Measurements from ENCODE around the gene RNF183.
"Not testable (repeated sequence)": the region's sequence is repeated elsewhere in the genome, so short reads cannot be mapped to it uniquely, and the experiment has no call there.

The RNF183 gene

GRCh38 chr9:113269355-113269754, 33.8 kb downstream of the RNF183 start:
- Histone ChIP-seq H3K4me1 (ENCODE audit: control insufficient read depth in 1 of 2, insufficient read depth in 2 of 2, low read length in 2 of 2) (peaks cover 7 to 9% of the 10 kb centered on the region in 2 donors), H3K27me3 (ENCODE audit: low read depth, low read length) (no peaks in the 10 kb centered on the region), H3K27ac (ENCODE audit: low read length) (no peak overlapping the region), H3K9me3 (ENCODE audit: control insufficient read depth in 1 of 2, low read length in 2 of 2) (no peaks in the 10 kb centered on the region), H3K4me3 (ENCODE audit: low read depth in 1 of 2, low read length in 2 of 2) (no peak overlapping the region), H3K36me3 (ENCODE audit: control insufficient read depth in 1 of 2, insufficient read depth in 2 of 2, low read length in 2 of 2) (peaks cover 44 to 55% of the 10 kb centered on the region in 2 donors)

DNA sequence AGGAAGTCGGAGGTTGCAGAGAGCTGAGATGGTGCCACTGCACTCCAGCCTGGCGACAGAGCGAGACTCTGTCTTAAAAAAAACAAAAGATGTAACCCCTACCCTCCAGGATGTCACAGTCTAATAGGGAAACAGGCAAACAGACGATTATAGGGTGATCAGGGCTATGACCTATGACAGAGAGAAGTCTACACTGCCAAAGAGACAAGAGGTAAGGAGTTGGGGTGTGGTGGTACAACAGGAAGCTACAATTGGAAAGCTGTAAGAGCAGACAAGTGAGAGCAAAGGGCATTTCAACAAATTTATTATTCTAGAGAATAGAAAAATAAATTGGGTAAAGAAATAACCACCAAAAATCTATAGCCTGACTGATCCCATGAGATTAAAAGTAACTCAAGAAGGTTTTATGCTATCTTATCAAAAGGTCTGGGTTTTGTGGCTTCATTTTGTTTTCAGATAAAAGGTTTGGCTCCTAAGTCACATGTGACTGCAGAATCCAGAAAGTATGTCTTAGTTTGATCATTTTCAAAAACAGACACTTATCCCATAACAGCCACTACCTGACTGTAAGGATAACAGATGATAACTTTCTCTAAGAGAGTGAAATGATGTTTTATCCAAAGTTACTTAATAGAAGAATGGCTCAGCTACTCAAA, 35.1 kb downstream of the RNF183 start:
- H3K27me3 ChIP-seq (ENCODE audit: low read depth, low read length) = no peaks in the 10 kb centered on the region
- H3K4me3 ChIP-seq (ENCODE audit: low read depth in 1 of 2, low read length in 2 of 2) = no peak overlapping the region
- peaks cover 41 to 57% of the 10 kb centered on the region in 2 donors for H3K36me3 ChIP-seq (ENCODE audit: control insufficient read depth in 1 of 2, insufficient read depth in 2 of 2, low read length in 2 of 2)
- no peak overlapping the region for H3K27ac ChIP-seq (ENCODE audit: low read length)
- no peaks in the 10 kb centered on the region for H3K4me1 ChIP-seq (ENCODE audit: control insufficient read depth in 1 of 2, insufficient read depth in 2 of 2, low read length in 2 of 2)
- H3K9me3 ChIP-seq (ENCODE audit: control insufficient read depth in 1 of 2, low read length in 2 of 2) = no peaks in the 10 kb centered on the region

GRCh38 chr9:113266174-113266573, 37.0 kb downstream of the RNF183 start:
- no peaks in the 10 kb centered on the region for H3K9me3 ChIP-seq (ENCODE audit: control insufficient read depth in 1 of 2, low read length in 2 of 2)
- peaks cover 27 to 55% of the 10 kb centered on the region in 2 donors for H3K36me3 ChIP-seq (ENCODE audit: control insufficient read depth in 1 of 2, insufficient read depth in 2 of 2, low read length in 2 of 2)
- H3K4me1 ChIP-seq (ENCODE audit: control insufficient read depth in 1 of 2, insufficient read depth in 2 of 2, low read length in 2 of 2) = no peaks in the 10 kb centered on the region
- no peak overlapping the region for H3K4me3 ChIP-seq (ENCODE audit: low read depth in 1 of 2, low read length in 2 of 2)
- H3K27me3 ChIP-seq (ENCODE audit: low read depth, low read length) = no peaks in the 10 kb centered on the region
- H3K27ac ChIP-seq (ENCODE audit: low read length) = no peak overlapping the region

GRCh38 chr9:113261917-113262671, 41.1 kb downstream of the RNF183 start:
- H3K4me3 ChIP-seq (ENCODE audit: low read depth in 1 of 2, low read length in 2 of 2) = no peak overlapping the region
- no peak overlapping the region for H3K27ac ChIP-seq (ENCODE audit: low read length)
- H3K36me3 ChIP-seq (ENCODE audit: control insufficient read depth in 1 of 2, insufficient read depth in 2 of 2, low read length in 2 of 2) = peaks cover 17 to 50% of the 10 kb centered on the region in 2 donors
- no peaks in the 10 kb centered on the region for H3K27me3 ChIP-seq (ENCODE audit: low read depth, low read length)
- no peaks in the 10 kb centered on the region for H3K9me3 ChIP-seq (ENCODE audit: control insufficient read depth in 1 of 2, low read length in 2 of 2)
- no peaks in the 10 kb centered on the region for H3K4me1 ChIP-seq (ENCODE audit: control insufficient read depth in 1 of 2, insufficient read depth in 2 of 2, low read length in 2 of 2)

DNA sequence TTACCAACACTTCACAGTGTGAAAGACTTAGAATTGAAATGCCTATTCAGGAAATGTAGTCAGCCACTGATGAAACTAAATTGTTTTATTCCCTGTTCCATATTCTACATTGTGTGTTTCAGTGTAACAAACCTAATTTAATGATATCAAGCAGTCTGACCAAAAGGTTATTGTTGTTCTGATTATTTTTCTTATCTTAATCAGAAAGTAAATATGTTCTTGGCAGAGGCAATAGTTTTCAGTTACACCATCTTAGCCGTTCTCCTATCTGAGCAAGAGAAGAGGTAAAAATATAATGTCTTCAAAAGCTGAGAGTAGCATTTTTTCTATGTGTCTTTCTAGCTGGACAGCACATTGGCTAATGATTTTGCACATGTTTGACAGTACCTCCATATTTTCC, 44.9 kb downstream of the RNF183 start:
- Histone ChIP-seq H3K9me3 (ENCODE audit: control insufficient read depth in 1 of 2, low read length in 2 of 2) (no peaks in the 10 kb centered on the region), H3K27me3 (ENCODE audit: low read depth, low read length) (no peaks in the 10 kb centered on the region), H3K4me1 (ENCODE audit: control insufficient read depth in 1 of 2, insufficient read depth in 2 of 2, low read length in 2 of 2) (no peaks in the 10 kb centered on the region), H3K4me3 (ENCODE audit: low read depth in 1 of 2, low read length in 2 of 2) (no peak overlapping the region), H3K36me3 (ENCODE audit: control insufficient read depth in 1 of 2, insufficient read depth in 2 of 2, low read length in 2 of 2) (peaks cover 17 to 41% of the 10 kb centered on the region in 2 donors), H3K27ac (ENCODE audit: low read length) (no peak overlapping the region)

DNA sequence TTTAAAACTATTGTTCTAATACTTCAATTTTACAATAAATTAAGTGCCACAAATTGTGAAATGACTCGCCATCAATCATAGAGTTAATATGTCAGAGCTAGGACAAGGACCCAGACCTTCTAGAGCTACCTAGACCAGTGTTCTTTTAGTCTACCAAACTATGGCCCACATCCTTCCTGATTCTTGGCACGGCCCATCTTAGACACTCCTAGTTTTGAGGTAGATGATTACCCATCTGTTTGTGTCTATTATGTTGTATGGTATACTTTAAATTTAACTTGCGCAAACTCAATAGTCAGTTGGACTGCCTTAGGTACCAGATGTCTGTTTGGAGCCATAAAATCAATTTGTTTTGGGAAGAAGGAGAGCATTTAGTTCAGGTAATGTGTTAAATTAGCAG, 45.3 kb downstream of the RNF183 start:
- H3K4me3 ChIP-seq (ENCODE audit: low read depth in 1 of 2, low read length in 2 of 2) = no peak overlapping the region
- no peaks in the 10 kb centered on the region for H3K9me3 ChIP-seq (ENCODE audit: control insufficient read depth in 1 of 2, low read length in 2 of 2)
- H3K27me3 ChIP-seq (ENCODE audit: low read depth, low read length) = no peaks in the 10 kb centered on the region
- no peaks in the 10 kb centered on the region for H3K4me1 ChIP-seq (ENCODE audit: control insufficient read depth in 1 of 2, insufficient read depth in 2 of 2, low read length in 2 of 2)
- no peak overlapping the region for H3K27ac ChIP-seq (ENCODE audit: low read length)
- H3K36me3 ChIP-seq (ENCODE audit: control insufficient read depth in 1 of 2, insufficient read depth in 2 of 2, low read length in 2 of 2) = peaks cover 17 to 40% of the 10 kb centered on the region in 2 donors

GRCh38 chr9:113255438-113255837, 47.7 kb downstream of the RNF183 start:
- Histone ChIP-seq H3K4me3 (ENCODE audit: low read depth in 1 of 2, low read length in 2 of 2) (no peak overlapping the region), H3K36me3 (ENCODE audit: control insufficient read depth in 1 of 2, insufficient read depth in 2 of 2, low read length in 2 of 2) (peaks cover 13 to 32% of the 10 kb centered on the region in 2 donors), H3K9me3 (ENCODE audit: control insufficient read depth in 1 of 2, low read length in 2 of 2) (no peaks in the 10 kb centered on the region), H3K4me1 (ENCODE audit: control insufficient read depth in 1 of 2, insufficient read depth in 2 of 2, low read length in 2 of 2) (no peaks in the 10 kb centered on the region), H3K27me3 (ENCODE audit: low read depth, low read length) (no peaks in the 10 kb centered on the region), H3K27ac (ENCODE audit: low read length) (no peak overlapping the region)

- H3K9me3 ChIP-seq (ENCODE audit: control insufficient read depth in 1 of 2, low read length in 2 of 2) = no peaks in the 10 kb centered on the region
- H3K4me3 ChIP-seq (ENCODE audit: low read depth in 1 of 2, low read length in 2 of 2) = no peak overlapping the region
- no peak overlapping the region for H3K27ac ChIP-seq (ENCODE audit: low read length)
- peaks cover 9 to 28% of the 10 kb centered on the region in 2 donors for H3K36me3 ChIP-seq (ENCODE audit: control insufficient read depth in 1 of 2, insufficient read depth in 2 of 2, low read length in 2 of 2)
- no peaks in the 10 kb centered on the region for H3K27me3 ChIP-seq (ENCODE audit: low read depth, low read length)
- no peaks in the 10 kb centered on the region for H3K4me1 ChIP-seq (ENCODE audit: control insufficient read depth in 1 of 2, insufficient read depth in 2 of 2, low read length in 2 of 2)
Measured at GRCh38 chr9:113254991-113255390, 48.2 kb downstream of the RNF183 start.

DNA sequence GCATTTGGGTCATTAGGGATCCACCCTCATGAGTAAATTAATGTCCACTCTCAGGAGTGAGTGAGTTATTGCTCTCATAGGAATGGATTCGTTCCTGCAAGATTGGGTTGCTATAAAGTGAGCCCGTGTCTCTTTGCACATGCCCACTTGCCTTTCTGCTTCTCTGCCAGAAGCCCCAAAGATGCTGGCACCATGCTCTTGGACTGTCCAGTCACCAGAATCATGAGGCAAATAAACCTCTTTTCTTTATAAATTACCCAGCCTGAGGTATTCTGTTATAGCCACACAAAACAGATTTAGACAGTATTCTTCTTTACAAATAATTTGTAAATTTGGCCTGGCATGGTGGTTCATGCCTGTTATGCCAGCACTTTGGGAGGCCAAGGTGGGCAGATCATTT, 52.4 kb downstream of the RNF183 start:
- H3K36me3 ChIP-seq (ENCODE audit: control insufficient read depth in 1 of 2, insufficient read depth in 2 of 2, low read length in 2 of 2) = no peaks in the 10 kb centered on the region
- H3K27me3 ChIP-seq (ENCODE audit: low read depth, low read length) = no peaks in the 10 kb centered on the region
- no peaks in the 10 kb centered on the region for H3K4me1 ChIP-seq (ENCODE audit: control insufficient read depth in 1 of 2, insufficient read depth in 2 of 2, low read length in 2 of 2)
- H3K27ac ChIP-seq (ENCODE audit: low read length) = no peak overlapping the region
- no peaks in the 10 kb centered on the region for H3K9me3 ChIP-seq (ENCODE audit: control insufficient read depth in 1 of 2, low read length in 2 of 2)
- H3K4me3 ChIP-seq (ENCODE audit: low read depth in 1 of 2, low read length in 2 of 2) = no peak overlapping the region

GRCh38 chr9:113249661-113250060, 53.5 kb downstream of the RNF183 start:
- not testable (repeated sequence) for H3K27ac ChIP-seq (ENCODE audit: low read length); H3K36me3 ChIP-seq (ENCODE audit: control insufficient read depth in 1 of 2, insufficient read depth in 2 of 2, low read length in 2 of 2); H3K4me1 ChIP-seq (ENCODE audit: control insufficient read depth in 1 of 2, insufficient read depth in 2 of 2, low read length in 2 of 2); H3K27me3 ChIP-seq (ENCODE audit: low read depth, low read length); H3K9me3 ChIP-seq (ENCODE audit: control insufficient read depth in 1 of 2, low read length in 2 of 2); H3K4me3 ChIP-seq (ENCODE audit: low read depth in 1 of 2, low read length in 2 of 2)

- Histone ChIP-seq H3K9me3 (ENCODE audit: control insufficient read depth in 1 of 2, low read length in 2 of 2) (no peaks in the 10 kb centered on the region), H3K4me3 (ENCODE audit: low read depth in 1 of 2, low read length in 2 of 2) (no peak overlapping the region), H3K27ac (ENCODE audit: low read length) (no peak overlapping the region), H3K27me3 (ENCODE audit: low read depth, low read length) (no peaks in the 10 kb centered on the region), H3K36me3 (ENCODE audit: control insufficient read depth in 1 of 2, insufficient read depth in 2 of 2, low read length in 2 of 2) (no peaks in the 10 kb centered on the region), H3K4me1 (ENCODE audit: control insufficient read depth in 1 of 2, insufficient read depth in 2 of 2, low read length in 2 of 2) (no peaks in the 10 kb centered on the region)
Measured at GRCh38 chr9:113247640-113248039, 55.5 kb downstream of the RNF183 start.
